Stimulated activated memory B cell treated with anti-CD40 and anti-IgM and Interleukin-4, amounts not matched to agents 10 μg/mL and 1 μg/mL and 100 μg/mL, for 72 hours (primary cell): Measurements from ENCODE around the gene TPSD1.
"Not testable (repeated sequence)": the region's sequence is repeated elsewhere in the genome, so short reads cannot be mapped to it uniquely, and the experiment has no call there.

Source experiments
- ATAC-seq: fragments of 150-1000 bp; cut with Tn5 transposase; 2 replicates; pipeline ENCODE4 v1.10.0; 2021
- H3K27ac Mint-ChIP-seq: one replicate; pipeline ENCODE4 v1.8.0; 2022; ENCODE audit warnings: mild to moderate bottlenecking, mixed read lengths
- H3K27me3 Mint-ChIP-seq: one replicate; pipeline ENCODE4 v1.8.0; 2022; ENCODE audit warnings: mixed read lengths
- H3K36me3 Mint-ChIP-seq: one replicate; pipeline ENCODE4 v1.8.0; 2022; ENCODE audit warnings: mixed read lengths
- H3K4me1 Mint-ChIP-seq: one replicate; pipeline ENCODE4 v1.8.0; 2022; ENCODE audit warnings: mixed read lengths
- H3K4me3 Mint-ChIP-seq: one replicate; pipeline ENCODE4 v1.8.0; 2022; ENCODE audit warnings: mild to moderate bottlenecking, moderate library complexity, mixed read lengths
- H3K9me3 Mint-ChIP-seq: one replicate; pipeline ENCODE4 v1.8.0; 2022; ENCODE audit warnings: mixed read lengths

TPSD1 gene

DNA sequence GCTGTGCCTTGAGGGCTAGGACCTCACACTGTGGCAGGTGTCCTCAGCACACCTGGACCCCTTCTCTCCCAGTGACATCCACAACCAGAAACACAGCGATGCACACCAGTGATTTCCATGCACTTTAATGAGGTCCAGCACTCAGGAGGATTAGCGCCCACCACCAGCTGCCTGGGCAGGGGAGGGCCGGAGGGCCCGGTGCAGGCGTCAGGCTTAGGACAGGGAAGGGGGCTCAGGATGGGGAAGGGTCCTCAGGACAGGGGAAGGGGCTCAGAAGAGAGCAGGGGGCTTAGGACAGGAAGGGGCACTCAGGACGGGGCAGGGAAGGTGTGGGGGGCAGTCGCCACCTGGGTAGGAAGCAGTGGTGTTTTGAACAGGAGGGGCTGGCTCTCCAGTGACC, 27.6 kb upstream of the TPSD1 start:
- H3K36me3 Mint-ChIP-seq, H3K9me3 Mint-ChIP-seq, H3K27ac Mint-ChIP-seq, H3K4me1 Mint-ChIP-seq, ATAC-seq, H3K4me3 Mint-ChIP-seq: not testable (repeated sequence)
- peaks cover 33% of the 10 kb centered on the region for H3K27me3 Mint-ChIP-seq

GRCh38 chr16:1229476-1229875, 26.4 kb upstream of the TPSD1 start:
- not testable (repeated sequence) for H3K4me3 Mint-ChIP-seq, H3K4me1 Mint-ChIP-seq, H3K27ac Mint-ChIP-seq, H3K36me3 Mint-ChIP-seq, H3K9me3 Mint-ChIP-seq, ATAC-seq
- H3K27me3 Mint-ChIP-seq, result peaks cover 23% of the 10 kb centered on the region

DNA sequence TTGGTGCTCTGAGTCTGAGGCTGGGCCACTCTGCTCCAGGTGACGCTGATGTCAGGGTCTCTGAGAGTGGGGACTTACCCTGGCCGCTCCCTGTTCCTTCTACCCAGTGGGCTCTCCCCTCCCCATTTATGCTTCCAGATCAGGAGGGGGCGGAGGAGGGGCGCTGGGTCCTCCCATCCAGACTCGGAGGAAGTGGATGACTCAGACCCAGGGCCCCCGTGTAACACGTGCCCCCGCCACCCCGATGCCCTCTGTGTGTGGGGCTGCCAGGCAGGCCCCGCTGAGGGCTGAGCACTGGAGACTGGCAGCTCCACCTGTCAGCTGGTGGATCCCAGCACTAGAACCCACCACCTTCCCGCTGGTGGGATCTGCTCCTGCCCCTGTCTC, 25.8 kb upstream of the TPSD1 start, which contains the start of gene TPSB2:
Gene TPSB2, minus strand, starts transcription at position 101 of the 387 bp plus-strand sequence. CDS start 233 bp downstream, outside the sequence.
- not testable (repeated sequence) for H3K36me3 Mint-ChIP-seq, H3K4me3 Mint-ChIP-seq, H3K27ac Mint-ChIP-seq, H3K9me3 Mint-ChIP-seq, H3K4me1 Mint-ChIP-seq, ATAC-seq
- H3K27me3 Mint-ChIP-seq, result peaks cover 22% of the 10 kb centered on the region

GRCh38 chr16:1230471-1231212, 25.2 kb upstream of the TPSD1 start:
- not testable (repeated sequence) for H3K9me3 Mint-ChIP-seq, ATAC-seq, H3K4me3 Mint-ChIP-seq, H3K27ac Mint-ChIP-seq, H3K4me1 Mint-ChIP-seq, H3K36me3 Mint-ChIP-seq
- peaks cover 22% of the 10 kb centered on the region for H3K27me3 Mint-ChIP-seq

- ATAC-seq, H3K36me3 Mint-ChIP-seq, H3K4me3 Mint-ChIP-seq, H3K27ac Mint-ChIP-seq, H3K9me3 Mint-ChIP-seq, H3K4me1 Mint-ChIP-seq: not testable (repeated sequence)
- H3K27me3 Mint-ChIP-seq, result peaks cover 22% of the 10 kb centered on the region
These were observed 24.6 kb upstream of the TPSD1 start for GRCh38 chr16:1231301-1231700.

- H3K4me3 Mint-ChIP-seq, H3K9me3 Mint-ChIP-seq, H3K36me3 Mint-ChIP-seq, H3K27ac Mint-ChIP-seq, ATAC-seq, H3K4me1 Mint-ChIP-seq: not testable (repeated sequence)
- peaks cover 13% of the 10 kb centered on the region for H3K27me3 Mint-ChIP-seq
These were observed 23.7 kb upstream of the TPSD1 start for GRCh38 chr16:1232049-1232748.

DNA sequence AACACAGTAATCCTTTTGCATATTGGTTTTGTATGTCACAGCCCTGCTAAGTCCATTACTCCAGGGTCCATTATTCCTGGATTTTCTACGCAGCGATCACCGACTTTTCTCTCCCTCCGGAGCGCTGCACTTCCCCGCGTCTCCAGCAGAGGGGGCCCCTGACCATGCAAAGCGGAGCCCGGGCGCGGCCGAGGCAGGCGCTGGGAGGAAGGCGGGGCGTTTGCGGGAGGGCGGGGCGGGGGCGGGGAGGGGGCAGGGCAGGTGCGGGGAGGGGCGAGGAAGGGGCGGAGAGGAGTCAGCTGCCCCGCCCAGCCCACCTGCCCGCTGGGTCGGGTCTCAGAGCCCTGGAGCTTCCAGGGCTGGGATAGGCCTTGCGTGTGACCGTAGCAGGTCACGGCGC, 19.2 kb upstream of the TPSD1 start:
- not testable (repeated sequence) for H3K27me3 Mint-ChIP-seq, H3K36me3 Mint-ChIP-seq, H3K4me1 Mint-ChIP-seq, H3K27ac Mint-ChIP-seq, H3K4me3 Mint-ChIP-seq, H3K9me3 Mint-ChIP-seq
- ATAC-seq, result peak; percentile 50

- no peak overlapping the region for H3K27ac Mint-ChIP-seq
- H3K9me3 Mint-ChIP-seq, result no peaks in the 10 kb centered on the region
- H3K36me3 Mint-ChIP-seq, result no peaks in the 10 kb centered on the region
- no peaks in the 10 kb centered on the region for H3K4me1 Mint-ChIP-seq
- no peak for ATAC-seq
- no peaks in the 10 kb centered on the region for H3K27me3 Mint-ChIP-seq
- no peak overlapping the region for H3K4me3 Mint-ChIP-seq
These were observed 17.9 kb upstream of the TPSD1 start for GRCh38 chr16:1237990-1238389.

DNA sequence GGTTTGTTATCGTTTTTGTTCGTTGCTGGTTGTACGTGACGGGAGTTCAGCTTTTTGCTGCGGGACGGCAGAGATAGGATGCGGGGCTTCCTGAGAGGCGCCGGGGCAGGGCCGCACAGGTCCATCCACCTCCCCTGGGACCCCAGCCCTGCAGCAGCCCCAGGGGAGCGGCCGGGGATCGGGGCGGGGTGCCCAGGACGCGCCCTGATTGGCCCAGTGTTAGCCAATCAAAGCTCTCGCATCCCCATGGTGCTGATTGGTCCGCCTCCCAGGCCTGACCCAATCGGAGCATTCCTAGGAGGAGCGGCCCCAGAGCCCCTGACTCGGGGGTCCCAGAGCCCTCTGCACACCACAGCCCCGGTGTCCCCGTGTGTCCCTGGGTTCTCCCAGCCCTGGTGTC, 17.0 kb upstream of the TPSD1 start:
- not testable (repeated sequence) for H3K9me3 Mint-ChIP-seq, H3K27me3 Mint-ChIP-seq, H3K4me3 Mint-ChIP-seq, H3K27ac Mint-ChIP-seq, H3K36me3 Mint-ChIP-seq, ATAC-seq, H3K4me1 Mint-ChIP-seq

DNA sequence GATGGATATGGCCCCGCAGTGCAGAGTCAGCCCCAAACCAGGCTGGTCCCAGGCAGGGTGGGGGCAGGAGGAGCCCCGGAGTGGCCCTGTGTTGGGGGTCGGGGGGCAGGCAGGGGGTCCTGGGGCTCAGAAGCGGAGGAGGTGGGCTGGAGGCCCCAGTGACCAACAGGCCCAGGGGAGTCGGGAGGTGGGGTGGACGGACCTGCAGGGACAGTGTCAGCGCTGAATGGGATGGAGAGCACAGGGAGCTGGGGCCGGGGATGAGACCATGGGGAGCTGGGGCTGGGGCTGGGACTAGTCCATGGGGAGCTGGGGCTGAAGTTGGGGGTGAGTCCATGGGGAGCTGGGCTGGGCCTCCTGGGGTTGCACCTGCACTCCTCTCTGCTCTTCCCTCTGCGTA, 16.3 kb upstream of the TPSD1 start:
- not testable (repeated sequence) for H3K4me3 Mint-ChIP-seq, H3K9me3 Mint-ChIP-seq, H3K4me1 Mint-ChIP-seq, H3K36me3 Mint-ChIP-seq, H3K27me3 Mint-ChIP-seq, H3K27ac Mint-ChIP-seq
- ATAC-seq, result peak; percentile 37

DNA sequence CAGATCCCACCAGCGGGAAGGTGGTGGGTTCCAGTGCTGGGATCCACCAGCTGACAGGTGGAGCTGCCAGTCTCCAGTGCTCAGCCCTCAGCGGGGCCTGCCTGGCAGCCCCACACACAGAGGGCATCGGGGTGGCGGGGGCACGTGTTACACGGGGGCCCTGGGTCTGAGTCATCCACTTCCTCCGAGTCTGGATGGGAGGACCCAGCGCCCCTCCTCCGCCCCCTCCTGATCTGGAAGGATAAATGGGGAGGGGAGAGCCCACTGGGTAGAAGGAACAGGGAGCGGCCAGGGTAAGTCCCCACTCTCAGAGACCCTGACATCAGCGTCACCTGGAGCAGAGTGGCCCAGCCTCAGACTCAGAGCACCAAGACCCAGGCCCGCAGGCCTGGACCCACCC, 15.4 kb upstream of the TPSD1 start, which contains the start of gene TPSAB1:
Gene TPSAB1, plus strand, starts transcription at position 270 of the 400 bp plus-strand sequence. CDS start 234 bp downstream, outside the sequence.
- not testable (repeated sequence) for H3K36me3 Mint-ChIP-seq, ATAC-seq, H3K9me3 Mint-ChIP-seq

DNA sequence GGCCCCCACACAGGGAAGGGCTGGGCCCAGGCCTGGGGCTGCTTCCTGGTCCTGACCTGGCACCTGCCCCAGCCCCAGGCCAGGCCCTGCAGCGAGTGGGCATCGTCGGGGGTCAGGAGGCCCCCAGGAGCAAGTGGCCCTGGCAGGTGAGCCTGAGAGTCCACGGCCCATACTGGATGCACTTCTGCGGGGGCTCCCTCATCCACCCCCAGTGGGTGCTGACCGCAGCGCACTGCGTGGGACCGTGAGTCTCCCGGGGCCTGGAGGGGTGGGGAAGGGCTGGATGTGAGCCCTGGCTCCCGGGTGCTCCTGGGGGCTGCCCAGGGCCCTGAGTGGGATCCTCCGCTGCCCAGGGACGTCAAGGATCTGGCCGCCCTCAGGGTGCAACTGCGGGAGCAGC, 14.8 kb upstream of the TPSD1 start:
- H3K4me3 Mint-ChIP-seq, H3K27ac Mint-ChIP-seq, H3K36me3 Mint-ChIP-seq, ATAC-seq, H3K4me1 Mint-ChIP-seq, H3K9me3 Mint-ChIP-seq: not testable (repeated sequence)
- peaks cover 12% of the 10 kb centered on the region for H3K27me3 Mint-ChIP-seq

More for the DNA sequence above, 15.4 kb upstream of the TPSD1 start, which contains the start of gene TPSAB1:
- H3K4me3 Mint-ChIP-seq, H3K27ac Mint-ChIP-seq, H3K27me3 Mint-ChIP-seq, H3K4me1 Mint-ChIP-seq: not testable (repeated sequence)

GRCh38 chr16:1243363-1243762, 12.5 kb upstream of the TPSD1 start:
- ATAC-seq, H3K27ac Mint-ChIP-seq, H3K9me3 Mint-ChIP-seq, H3K36me3 Mint-ChIP-seq, H3K4me1 Mint-ChIP-seq, H3K4me3 Mint-ChIP-seq: not testable (repeated sequence)
- H3K27me3 Mint-ChIP-seq, result peaks cover 30% of the 10 kb centered on the region

- H3K9me3 Mint-ChIP-seq, ATAC-seq, H3K4me1 Mint-ChIP-seq, H3K27ac Mint-ChIP-seq, H3K36me3 Mint-ChIP-seq, H3K4me3 Mint-ChIP-seq: not testable (repeated sequence)
- H3K27me3 Mint-ChIP-seq, result peaks cover 30% of the 10 kb centered on the region
These were observed 11.7 kb upstream of the TPSD1 start for GRCh38 chr16:1243907-1244850.

DNA sequence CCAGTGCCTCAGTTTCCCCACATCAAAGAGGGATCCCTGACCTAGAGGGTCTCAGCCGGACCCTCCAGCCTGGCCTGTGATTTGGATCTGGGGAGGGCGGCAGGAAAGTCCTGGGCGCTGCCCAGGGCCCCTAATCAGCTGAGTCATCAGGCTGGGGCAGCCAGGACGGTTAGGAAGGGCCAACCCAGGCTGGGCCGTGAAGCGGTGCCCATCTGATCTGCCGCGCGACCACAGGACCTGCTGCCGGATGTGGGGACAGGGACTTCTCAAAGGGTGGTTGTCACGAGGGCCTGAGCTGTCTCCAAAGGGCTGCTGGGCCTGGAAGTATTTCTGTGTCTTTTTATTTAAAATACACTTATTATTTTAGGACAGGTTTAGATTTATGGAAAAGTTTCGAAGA, 11.0 kb upstream of the TPSD1 start:
- Mint-ChIP-seq H3K27me3 (peaks cover 30% of the 10 kb centered on the region), H3K9me3 (no peaks in the 10 kb centered on the region), H3K27ac (no peak overlapping the region), H3K4me3 (no peak overlapping the region), H3K36me3 (no peaks in the 10 kb centered on the region), H3K4me1 (peaks cover 9% of the 10 kb centered on the region)
- ATAC-seq, result no peak
